Gastroesophageal sphincter (tissue), 3 donors: ENCODE measurements around the gene SRPK1.

Experiments used
- CTCF ChIP-seq, 4 experiments: fragments of 200-600 bp in 2 of 4; fragments of 450-650 bp in 2 of 4; sonication (generic) in 1 of 4; IDR thresholded peaks; one replicate each; pipeline ENCODE4 v1.5.1; 2017 to 2019; ENCODE audit warnings: antibody characterized with exemption in 4 of 4, mild to moderate bottlenecking in 2 of 4, moderate library complexity in 2 of 4
- EP300 ChIP-seq: sonication (generic); formaldehyde crosslinking; IDR thresholded peaks from one replicate; pipeline ENCODE4 v1.6.1; 2017; ENCODE audit warnings: antibody characterized with exemption, mild to moderate bottlenecking

- TF ChIP-seq CTCF (IDR thresholded peaks at IDR 0.05) (no peak), EP300 (no peak)
Observed at GRCh38 chr6:35942355-35942754, 21.5 kb upstream of the SRPK1 start.
